Measurements from ENCODE around the gene MAGI1. TPM values are rescaled to one million over a fixed set of nuclear protein-coding genes. Genes with fewer than 3 reads are reported as not detected.

The MAGI1 gene
- polyA plus RNA-seq, 1 of the 3 experiments (the other 2 are of a cell fraction) = 10.3 TPM

GRCh38 chr3:65869798-65870197 lies 168.9 kb downstream of the MAGI1 start:
- Histone ChIP-seq H4K20me1 (ENCODE audit: insufficient read depth) (peaks cover 5% of the 10 kb centered on the region; the same call in 1 of the 2 replicates), H3K36me3 (replicated peaks in 1 of 2; ENCODE audit: control insufficient read depth in 1 of 2, insufficient read depth in 2 of 2, low read length in 1 of 2) (no peaks in the 10 kb centered on the region), H3K27ac (ENCODE audit: low read depth in 2 of 2, low read length in 1 of 2) (no peak overlapping the region), H3K9ac (no peak overlapping the region), H3K4me2 (no peak overlapping the region), H3K9me3 (no peaks in the 10 kb centered on the region), H2AFZ (ENCODE audit: low read depth) (no peak overlapping the region), H3K4me1 (ENCODE audit: control insufficient read depth in 1 of 2, insufficient read depth in 2 of 2, low read depth in 1 of 2, low read length in 1 of 2) (peaks cover 0 to 6% of the 10 kb centered on the region in 2 experiments; a peak in 1 of 4 replicates), H3K27me3 (ENCODE audit: insufficient read depth) (no peaks in the 10 kb centered on the region), H3K9me2 (no peaks in the 10 kb centered on the region), H3K79me2 (ENCODE audit: insufficient read depth) (peaks cover 38% of the 10 kb centered on the region; the same call in 1 of the 2 replicates), H3F3A (replicated peaks; ENCODE audit: insufficient read depth) (no peaks in the 10 kb centered on the region), H3K4me3 (ENCODE audit: low read depth in 2 of 2, low read length in 1 of 2) (no peak overlapping the region)
- ChIA-PET POLR2A (no interaction called here), CTCF (no interaction called here)
- TF ChIP-seq MEF2A (IDR thresholded peaks at IDR 0.05; ENCODE audit: borderline replicate concordance, low read depth) (no peak), TCF12 (IDR thresholded peaks at IDR 0.05) (no peak), MAX (IDR thresholded peaks at IDR 0.05; ENCODE audit: low read depth) (no peak), YY1 (IDR thresholded peaks at IDR 0.05; ENCODE audit: low read depth) (no peak), POLR2AphosphoS5 (IDR thresholded peaks at IDR 0.05; ENCODE audit: low read depth, low read length) (no peak), USF2 (IDR thresholded peaks at IDR 0.05; ENCODE audit: borderline replicate concordance, low read depth, low read length) (no peak), FOXJ3 (CRISPR knock-in tag; IDR thresholded peaks at IDR 0.05) (no peak), NFIC (IDR thresholded peaks at IDR 0.05; ENCODE audit: borderline replicate concordance) (no peak), CTCF (IDR thresholded peaks at IDR 0.05) (no peak), EZH2phosphoT487 (IDR thresholded peaks at IDR 0.05; ENCODE audit: borderline replicate concordance, low read depth) (no peak), CHD2 (IDR thresholded peaks at IDR 0.05; ENCODE audit: low read length, partially characterized antibody) (no peak), JUND (IDR thresholded peaks at IDR 0.05) (no peak)
- 88% methylated on average over 9 of the region's 9 CpGs for WGBS (ENCODE audit: low lambda C conversion rate)
- no peak for DNase-seq

GRCh38 chr3:65867463-65868210 lies 171.1 kb downstream of the MAGI1 start:
- no peaks in the 10 kb centered on the region for H3K9me2 ChIP-seq
- ChIA-PET CTCF (no interaction called here), POLR2A (no interaction called here)
- no peaks in the 10 kb centered on the region for H3K9me3 ChIP-seq
- 97% methylated on average over 9 of the region's 9 CpGs for WGBS (ENCODE audit: low lambda C conversion rate)
- H3K79me2 ChIP-seq (ENCODE audit: insufficient read depth) = peaks cover 36% of the 10 kb centered on the region; the same call in 1 of the 2 replicates
- no peak overlapping the region for H2AFZ ChIP-seq (ENCODE audit: low read depth)
- H3K4me3 ChIP-seq (ENCODE audit: low read depth in 2 of 2, low read length in 1 of 2) = no peak overlapping the region
- no peak overlapping the region for H3K27ac ChIP-seq (ENCODE audit: low read depth in 2 of 2, low read length in 1 of 2)
- no peak overlapping the region for H3K9ac ChIP-seq
- H3K36me3 ChIP-seq (replicated peaks in 1 of 2; ENCODE audit: control insufficient read depth in 1 of 2, insufficient read depth in 2 of 2, low read length in 1 of 2) = no peaks in the 10 kb centered on the region
- DNase-seq = no peak
- no peak overlapping the region for H3K4me2 ChIP-seq
- peaks cover 0 to 4% of the 10 kb centered on the region in 2 experiments; a peak in 1 of 4 replicates for H3K4me1 ChIP-seq (ENCODE audit: control insufficient read depth in 1 of 2, insufficient read depth in 2 of 2, low read depth in 1 of 2, low read length in 1 of 2)
- H3K27me3 ChIP-seq (ENCODE audit: insufficient read depth) = no peaks in the 10 kb centered on the region
- H3F3A ChIP-seq (replicated peaks; ENCODE audit: insufficient read depth) = no peaks in the 10 kb centered on the region
- H4K20me1 ChIP-seq (ENCODE audit: insufficient read depth) = peaks cover 5% of the 10 kb centered on the region; the same call in 1 of the 2 replicates
- TF ChIP-seq RFX5 (IDR thresholded peaks at IDR 0.05; ENCODE audit: low read length) (no peak), RXRA (IDR thresholded peaks at IDR 0.05; ENCODE audit: borderline replicate concordance, low read depth) (no peak), MXI1 (IDR thresholded peaks at IDR 0.05; ENCODE audit: low read depth, low read length) (no peak), EZH2phosphoT487 (IDR thresholded peaks at IDR 0.05; ENCODE audit: borderline replicate concordance, low read depth) (no peak), IRF3 (IDR thresholded peaks at IDR 0.05; ENCODE audit: low read depth, low read length) (no peak), FOSL2 (IDR thresholded peaks at IDR 0.05; ENCODE audit: borderline replicate concordance, low read depth) (no peak), JUND (IDR thresholded peaks at IDR 0.05) (no peak), EP300 (IDR thresholded peaks at IDR 0.05; ENCODE audit: borderline replicate concordance in 1 of 2, low read depth in 1 of 2, low read length in 1 of 2) (no peak), MAX (IDR thresholded peaks at IDR 0.05; ENCODE audit: low read depth) (no peak), SMC3 (IDR thresholded peaks at IDR 0.05; ENCODE audit: low read depth, low read length) (no peak), PBX3 (IDR thresholded peaks at IDR 0.05) (no peak), POLR2AphosphoS5 (IDR thresholded peaks at IDR 0.05; ENCODE audit: low read depth, low read length) (no peak), ELF1 (IDR thresholded peaks at IDR 0.05) (no peak), MEF2A (IDR thresholded peaks at IDR 0.05; ENCODE audit: borderline replicate concordance, low read depth) (no peak)

Data from SK-N-SH (cell line).